Suprapubic skin (tissue), 4 donors: ENCODE measurements around the gene DDX1. TPM values are rescaled to one million over a fixed set of nuclear protein-coding genes. Genes with fewer than 3 reads are reported as not detected.

Experiments
- DNase-seq, 2 donors: peaks; one replicate each; pipeline ENCODE4 v3.0.0-alpha.2; 2019; ENCODE audit warnings: low spot score in 2 of 2
- H3K27ac ChIP-seq: fragments of 200-600 bp; sonication (generic); one replicate; pipeline ENCODE4 v1.5.1; 2019
- H3K27me3 ChIP-seq: fragments of 200-600 bp; sonication (generic); one replicate; pipeline ENCODE4 v1.5.1; 2019
- H3K36me3 ChIP-seq: fragments of 200-600 bp; sonication (generic); one replicate; pipeline ENCODE4 v1.5.1; 2019
- H3K4me1 ChIP-seq: fragments of 200-600 bp; sonication (generic); one replicate; pipeline ENCODE4 v1.5.1; 2019
- H3K4me3 ChIP-seq: fragments of 200-600 bp; sonication (generic); one replicate; pipeline ENCODE4 v1.5.1; 2019; ENCODE audit warnings: mild to moderate bottlenecking
- H3K9me3 ChIP-seq: fragments of 200-600 bp; sonication (generic); one replicate; pipeline ENCODE4 v1.5.1; 2019
- EP300 ChIP-seq: sonication (generic); formaldehyde crosslinking; IDR thresholded peaks from one replicate; pipeline ENCODE4 v1.6.1; 2017; ENCODE audit warnings: antibody characterized with exemption
- POLR2A ChIP-seq, 2 donors: fragments of 450-650 bp; IDR thresholded peaks; one replicate each; pipeline ENCODE4 v1.6.1; 2017; ENCODE audit warnings: antibody characterized with exemption in 2 of 2, mild to moderate bottlenecking in 2 of 2, moderate library complexity in 2 of 2
- POLR2AphosphoS5 ChIP-seq, 3 donors: sonication (generic); formaldehyde crosslinking; IDR thresholded peaks; one replicate each; pipeline ENCODE4 v1.6.1; 2017; ENCODE audit warnings: antibody characterized with exemption in 3 of 3
- WGBS: methylation state at CpG from one replicate; pipeline ENCODE4 v1.1.5; 2018; 5-methylcytosine and 5-hydroxymethylcytosine counted together
- total RNA-seq, 4 donors: library from RNA; depleted of rRNA; stranded (reverse); fragments of >200 nt; gene quantifications; one replicate each; pipeline ENCODE4 v1.1.0, GENCODE V29; 2016
- TF ChIP-seq, protein P1 (sequence below), 2 donors: fragments of 200-600 bp in 1 of 2; fragments of 450-650 bp in 1 of 2; sonication (generic) in 1 of 2; IDR thresholded peaks; one replicate each; pipeline ENCODE4 v1.5.1; 2016 to 2019; ENCODE audit warnings: antibody characterized with exemption in 2 of 2, mild to moderate bottlenecking in 1 of 2, moderate library complexity in 1 of 2

DDX1 gene
- total RNA-seq, 4 donors from 2014 or later, result 40.9 to 62.1 (median 51.8) TPM

DNA sequence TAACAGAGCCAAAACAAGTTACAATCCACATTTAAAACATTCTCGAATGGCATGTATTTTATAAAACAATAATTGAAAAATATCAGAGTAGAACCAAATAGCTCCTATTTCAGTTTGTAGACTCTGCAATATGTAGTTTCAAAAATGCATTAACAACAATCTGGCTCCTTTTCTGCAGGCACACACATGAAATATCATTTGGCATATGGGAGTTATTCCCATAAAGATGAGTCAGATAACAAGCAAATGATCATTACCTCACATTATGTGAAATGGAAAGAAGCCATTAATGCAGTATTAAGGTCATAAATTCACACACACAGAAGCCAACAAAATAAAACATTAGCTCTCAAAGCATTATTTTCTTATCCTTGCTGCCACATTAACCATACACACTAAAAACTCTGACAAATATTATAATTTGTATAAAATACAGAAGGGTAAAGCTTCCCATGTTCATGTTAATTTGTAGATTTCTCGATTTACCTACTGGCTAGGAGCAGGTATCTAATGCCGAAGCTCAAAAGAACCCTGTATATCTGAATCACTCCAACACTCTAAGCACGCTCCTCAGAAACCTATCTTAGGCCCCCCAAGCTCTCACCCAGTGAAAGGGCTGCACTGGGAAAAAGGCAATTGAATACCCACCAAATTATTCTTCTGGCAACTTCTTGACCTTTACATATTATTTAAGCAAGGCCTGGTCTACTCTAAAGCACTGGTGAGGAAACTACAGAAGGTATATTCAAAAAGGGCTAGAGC, 44.4 kb upstream of the DDX1 start:
- TF ChIP-seq EP300, result no peak

DNA sequence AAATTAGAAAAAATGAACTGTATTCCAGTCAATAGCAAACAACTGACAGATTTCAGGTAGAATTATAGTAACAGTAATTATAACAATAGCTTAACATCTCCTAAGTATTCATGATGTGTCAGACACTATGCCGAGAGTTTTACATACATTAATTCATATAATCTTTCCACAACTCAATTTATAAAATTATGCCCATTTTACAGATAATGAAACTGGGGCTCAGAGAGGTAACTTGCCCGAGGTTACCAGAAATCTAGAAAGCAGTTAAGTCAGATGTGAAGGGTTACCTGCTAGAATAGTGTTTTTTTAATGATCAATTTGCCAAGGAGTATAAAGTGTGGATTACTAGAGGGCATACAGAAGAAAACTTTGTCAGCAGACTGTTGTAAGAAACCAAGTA, 42.7 kb upstream of the DDX1 start:
- DNase-seq, result no peak
- Histone ChIP-seq H3K4me1 (peaks cover 6% of the 10 kb centered on the region), H3K36me3 (peaks cover 42% of the 10 kb centered on the region), H3K27ac (no peak overlapping the region), H3K9me3 (no peaks in the 10 kb centered on the region), H3K27me3 (no peaks in the 10 kb centered on the region), H3K4me3 (no peak overlapping the region)
- WGBS, result 94% methylated on average over 2 of the region's 2 CpGs
- TF ChIP-seq POLR2AphosphoS5 (IDR thresholded peaks at IDR 0.05), result no peak
- no peak for TF ChIP-seq POLR2A (IDR thresholded peaks at IDR 0.05)
- TF ChIP-seq, protein P1, sequence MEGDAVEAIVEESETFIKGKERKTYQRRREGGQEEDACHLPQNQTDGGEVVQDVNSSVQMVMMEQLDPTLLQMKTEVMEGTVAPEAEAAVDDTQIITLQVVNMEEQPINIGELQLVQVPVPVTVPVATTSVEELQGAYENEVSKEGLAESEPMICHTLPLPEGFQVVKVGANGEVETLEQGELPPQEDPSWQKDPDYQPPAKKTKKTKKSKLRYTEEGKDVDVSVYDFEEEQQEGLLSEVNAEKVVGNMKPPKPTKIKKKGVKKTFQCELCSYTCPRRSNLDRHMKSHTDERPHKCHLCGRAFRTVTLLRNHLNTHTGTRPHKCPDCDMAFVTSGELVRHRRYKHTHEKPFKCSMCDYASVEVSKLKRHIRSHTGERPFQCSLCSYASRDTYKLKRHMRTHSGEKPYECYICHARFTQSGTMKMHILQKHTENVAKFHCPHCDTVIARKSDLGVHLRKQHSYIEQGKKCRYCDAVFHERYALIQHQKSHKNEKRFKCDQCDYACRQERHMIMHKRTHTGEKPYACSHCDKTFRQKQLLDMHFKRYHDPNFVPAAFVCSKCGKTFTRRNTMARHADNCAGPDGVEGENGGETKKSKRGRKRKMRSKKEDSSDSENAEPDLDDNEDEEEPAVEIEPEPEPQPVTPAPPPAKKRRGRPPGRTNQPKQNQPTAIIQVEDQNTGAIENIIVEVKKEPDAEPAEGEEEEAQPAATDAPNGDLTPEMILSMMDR (IDR thresholded peaks at IDR 0.05), result no peak
- TF ChIP-seq EP300, result no peak

More for the DNA sequence above, 44.4 kb upstream of the DDX1 start:
- H3K4me3 ChIP-seq, result no peak overlapping the region
- H3K36me3 ChIP-seq, result peaks cover 27% of the 10 kb centered on the region
- no peaks in the 10 kb centered on the region for H3K9me3 ChIP-seq
- no peaks in the 10 kb centered on the region for H3K27me3 ChIP-seq
- WGBS, result 52% methylated on average over 4 of the region's 4 CpGs
- DNase-seq, result no peak
- H3K4me1 ChIP-seq, result peaks cover 6% of the 10 kb centered on the region
- no peak overlapping the region for H3K27ac ChIP-seq

DNA sequence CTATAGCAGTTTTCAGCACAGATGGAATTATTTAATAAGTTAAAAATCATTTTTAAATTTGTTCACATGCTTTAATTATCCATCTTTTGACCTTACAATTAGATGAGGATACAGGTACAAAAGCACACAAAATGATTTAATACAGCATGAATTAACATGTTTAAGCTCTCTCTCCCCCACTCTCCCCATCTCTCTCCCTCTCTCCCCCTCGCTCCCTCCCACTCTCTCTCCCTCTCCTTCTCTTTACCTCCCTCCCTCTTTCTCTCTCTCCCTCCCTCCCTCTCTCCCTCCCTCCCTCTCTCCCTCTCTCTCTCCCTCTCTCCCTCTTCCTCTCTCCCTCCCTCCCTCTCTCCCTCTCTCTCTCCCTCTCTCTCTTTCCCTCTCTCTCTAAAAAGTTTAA, 38.1 kb upstream of the DDX1 start:
- Histone ChIP-seq H3K4me3 (no peak overlapping the region), H3K9me3 (no peaks in the 10 kb centered on the region), H3K27ac (no peak overlapping the region), H3K27me3 (no peaks in the 10 kb centered on the region), H3K4me1 (no peaks in the 10 kb centered on the region), H3K36me3 (peaks cover 42% of the 10 kb centered on the region)
- WGBS, result 92% methylated on average over 1 of the region's 1 CpG
- no peak for TF ChIP-seq POLR2A (IDR thresholded peaks at IDR 0.05)
- DNase-seq, result no peak

DNA sequence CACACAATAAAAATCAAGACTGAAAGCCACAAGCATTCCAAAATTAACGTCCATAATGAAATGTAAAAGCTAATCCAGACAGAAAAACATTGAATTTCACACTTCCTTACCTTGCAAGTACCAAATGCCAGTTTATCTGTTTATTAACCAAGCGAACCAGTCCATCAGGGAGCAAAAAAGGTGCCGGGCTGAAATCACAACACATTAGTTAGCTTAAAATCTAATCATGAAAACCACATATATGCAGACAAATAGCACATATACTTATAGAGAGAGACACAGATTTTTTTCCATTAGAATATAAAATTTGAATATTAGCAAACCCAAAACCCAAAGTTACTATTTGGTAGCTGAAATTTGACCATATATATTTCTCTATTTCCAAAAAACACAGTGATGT, 37.7 kb upstream of the DDX1 start:
- DNase-seq, result no peak
- peaks cover 38% of the 10 kb centered on the region for H3K36me3 ChIP-seq
- H3K27me3 ChIP-seq, result no peaks in the 10 kb centered on the region
- WGBS, result 91% methylated on average over 3 of the region's 3 CpGs
- no peaks in the 10 kb centered on the region for H3K9me3 ChIP-seq
- peaks cover under 1% of the 10 kb centered on the region for H3K4me1 ChIP-seq
- H3K27ac ChIP-seq, result no peak overlapping the region
- H3K4me3 ChIP-seq, result no peak overlapping the region
- TF ChIP-seq POLR2AphosphoS5 (IDR thresholded peaks at IDR 0.05) (no peak), EP300 (no peak), POLR2A (IDR thresholded peaks at IDR 0.05) (no peak)
- TF ChIP-seq, protein P1 (IDR thresholded peaks at IDR 0.05), result no peak

DNA sequence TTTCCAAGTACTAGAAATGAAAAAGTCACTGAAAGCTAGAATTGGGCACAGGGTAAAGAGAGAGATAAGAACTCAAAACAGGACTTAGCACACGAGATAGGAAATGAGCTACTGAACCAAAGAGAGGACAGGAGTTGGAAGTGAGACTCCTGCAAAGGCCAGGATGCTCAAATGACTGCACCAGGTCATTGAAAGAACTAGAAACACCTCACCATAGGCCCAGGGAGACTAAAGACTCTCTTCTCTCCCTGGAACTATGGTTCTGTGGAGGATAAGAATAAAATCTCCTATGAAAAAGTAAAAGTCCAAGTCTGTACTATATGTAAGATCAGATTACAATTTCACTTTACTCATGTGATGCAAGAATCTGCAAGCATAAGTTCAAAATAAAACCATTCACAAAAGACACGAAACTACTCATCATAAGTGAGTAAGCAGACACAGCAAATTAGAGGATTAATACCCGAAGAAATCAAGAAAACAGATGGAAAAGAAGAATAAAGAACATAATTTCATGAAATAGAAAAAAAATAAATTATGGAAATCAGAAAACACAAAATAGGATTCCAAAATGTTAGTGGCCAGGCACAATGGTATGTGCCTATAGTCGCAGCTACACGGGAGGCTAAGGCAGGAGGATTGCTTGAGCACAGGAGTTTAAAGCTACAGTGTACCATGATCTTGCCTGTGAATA, 37.0 kb upstream of the DDX1 start:
- H3K4me3 ChIP-seq, result no peak overlapping the region
- H3K4me1 ChIP-seq, result peaks cover 8% of the 10 kb centered on the region
- H3K27ac ChIP-seq, result no peak overlapping the region
- no peaks in the 10 kb centered on the region for H3K9me3 ChIP-seq
- DNase-seq, result no peak
- WGBS, result 86% methylated on average over 5 of the region's 5 CpGs
- TF ChIP-seq EP300 (no peak), POLR2AphosphoS5 (IDR thresholded peaks at IDR 0.05) (no peak), POLR2A (IDR thresholded peaks at IDR 0.05) (no peak)
- TF ChIP-seq, protein P1 (IDR thresholded peaks at IDR 0.05), result no peak
- H3K36me3 ChIP-seq, result peaks cover 30% of the 10 kb centered on the region
- no peaks in the 10 kb centered on the region for H3K27me3 ChIP-seq

DNA sequence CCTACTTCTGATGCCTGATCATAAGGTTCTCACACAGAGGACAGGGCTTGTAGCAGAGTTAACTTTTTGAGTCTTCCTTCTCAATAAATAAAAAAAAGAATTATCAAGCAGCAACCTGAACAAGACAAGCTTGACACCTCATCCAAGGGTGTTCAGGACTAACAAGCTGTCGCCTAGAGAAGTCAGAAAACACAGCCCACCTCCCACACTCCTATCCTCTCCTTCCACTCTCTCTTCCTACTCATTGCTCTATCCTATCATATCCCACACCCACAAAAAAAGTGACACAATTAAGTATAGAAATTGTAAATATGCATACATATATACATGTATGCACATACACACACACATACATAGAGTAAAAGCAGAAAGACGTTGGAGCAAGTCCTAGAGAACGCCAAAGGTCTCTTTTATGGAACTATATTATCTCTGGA, 35.9 kb upstream of the DDX1 start:
- WGBS, result 90% methylated on average over 3 of the region's 3 CpGs
- H3K4me3 ChIP-seq, result no peak overlapping the region
- H3K4me1 ChIP-seq, result peaks cover 14% of the 10 kb centered on the region
- TF ChIP-seq, protein P1 (IDR thresholded peaks at IDR 0.05), result no peak
- no peak for TF ChIP-seq POLR2A (IDR thresholded peaks at IDR 0.05)
- peaks cover 27% of the 10 kb centered on the region for H3K36me3 ChIP-seq
- H3K9me3 ChIP-seq, result no peaks in the 10 kb centered on the region
- H3K27me3 ChIP-seq, result no peaks in the 10 kb centered on the region
- peak overlapping the region; percentile 14 for H3K27ac ChIP-seq
- DNase-seq, result no peak
